NOMO-1 treated with dmso at 0.1 percent for 144 hours (cell line): Measurements from ENCODE around the gene KANSL3.

Experiments used
- DNase-seq: peaks from one replicate; lab custom pipeline; 2025; ENCODE audit not compliant: unreplicated experiment; lab: John Stamatoyannopoulos, UW

Gene KANSL3

GRCh38 chr2:96608469-96609455, 29.4 kb downstream of the KANSL3 start:
- no peak for DNase-seq

- no peak for DNase-seq
These were observed 34.0 kb downstream of the KANSL3 start for GRCh38 chr2:96604104-96604503.

GRCh38 chr2:96602330-96602823, 35.7 kb downstream of the KANSL3 start:
- DNase-seq = no peak

GRCh38 chr2:96601382-96602292, 36.5 kb downstream of the KANSL3 start:
- DNase-seq = no peak

GRCh38 chr2:96599941-96600340, 38.2 kb downstream of the KANSL3 start:
- no peak for DNase-seq

GRCh38 chr2:96596596-96596995, 41.5 kb downstream of the KANSL3 start:
- DNase-seq = no peak

GRCh38 chr2:96594691-96595152, 43.4 kb downstream of the KANSL3 start:
- no peak for DNase-seq

GRCh38 chr2:96594282-96594681, 43.8 kb downstream of the KANSL3 start:
- DNase-seq = no peak

GRCh38 chr2:96591494-96591893, 46.6 kb downstream of the KANSL3 start:
- no peak for DNase-seq

- DNase-seq = no peak
These were observed 47.1 kb downstream of the KANSL3 start for GRCh38 chr2:96591054-96591453.

- no peak for DNase-seq
These were observed 50.3 kb downstream of the KANSL3 start for GRCh38 chr2:96587843-96588242.

- no peak for DNase-seq
These were observed 54.1 kb downstream of the KANSL3 start for GRCh38 chr2:96584017-96584416.

GRCh38 chr2:96580771-96581170, 57.3 kb downstream of the KANSL3 start:
- no peak for DNase-seq

GRCh38 chr2:96579422-96579821, 58.7 kb downstream of the KANSL3 start:
- DNase-seq = no peak

- DNase-seq = no peak
These were observed 59.4 kb downstream of the KANSL3 start for GRCh38 chr2:96578731-96579130.

- DNase-seq = no peak
These were observed 60.6 kb downstream of the KANSL3 start for GRCh38 chr2:96577501-96577900.

GRCh38 chr2:96575785-96576456, 62.2 kb downstream of the KANSL3 start:
- no peak for DNase-seq

GRCh38 chr2:96574364-96574763, 63.7 kb downstream of the KANSL3 start:
- no peak for DNase-seq

- DNase-seq = no peak
These were observed 70.0 kb downstream of the KANSL3 start for GRCh38 chr2:96568094-96568493.

- DNase-seq = no peak
These were observed 73.0 kb downstream of the KANSL3 start for GRCh38 chr2:96565111-96565510.

- no peak for DNase-seq
These were observed 73.5 kb downstream of the KANSL3 start for GRCh38 chr2:96564563-96564962.
